HepG2 (cell line): ENCODE results near the gene CPNE8. TPM values are rescaled to one million over a fixed set of nuclear protein-coding genes. Genes with fewer than 3 reads are reported as not detected.

Experiments used
- CCDC6 ChIP-seq: sonication (generic); formaldehyde crosslinking; IDR thresholded peaks from 2 replicates; pipeline ENCODE4 v1.8.1; 2022; ENCODE audit warnings: mild to moderate bottlenecking, missing genetic modification reagents, moderate library complexity
- CEBPG ChIP-seq: IDR thresholded peaks from 2 replicates; pipeline ENCODE4 v1.6.1; 2016
- FOXA1 ChIP-seq, 2 experiments: fragments of 450-650 bp in 1 of 2; sonication (generic) in 1 of 2; formaldehyde crosslinking in 1 of 2; IDR thresholded peaks; 2 replicates each; pipeline versions ENCODE4 v1.4.0 to v1.6.1; 2016 to 2020; ENCODE audit warnings: missing genetic modification reagents in 1 of 2
- FOXA3 ChIP-seq: IDR thresholded peaks from 2 replicates; pipeline ENCODE4 v1.6.1; 2016; ENCODE audit warnings: missing genetic modification reagents, missing compliant biosample characterization
- FOXJ3 ChIP-seq: sonication (generic); formaldehyde crosslinking; IDR thresholded peaks from 2 replicates; pipeline ENCODE4 v1.4.0; 2020; ENCODE audit warnings: missing genetic modification reagents, mild to moderate bottlenecking, borderline replicate concordance
- FOXP1 ChIP-seq, 2 experiments: fragments of 450-650 bp in 1 of 2; IDR thresholded peaks; 2 replicates each; pipeline ENCODE4 v1.6.1; 2017 to 2018; ENCODE audit warnings: antibody characterized with exemption in 1 of 2
- HMG20A ChIP-seq: IDR thresholded peaks from 2 replicates; pipeline ENCODE4 v1.6.1; 2016; ENCODE audit warnings: borderline replicate concordance
- KLF6 ChIP-seq: IDR thresholded peaks from 2 replicates; pipeline ENCODE4 v1.8.0; 2016; ENCODE audit warnings: missing biosample characterization, missing genetic modification reagents
- PITX1 ChIP-seq: sonication (generic); formaldehyde crosslinking; IDR thresholded peaks from 2 replicates; pipeline ENCODE4 v1.5.1; 2020; ENCODE audit warnings: mild to moderate bottlenecking, missing genetic modification reagents
- PRMT3 ChIP-seq: sonication (generic); formaldehyde crosslinking; IDR thresholded peaks from 2 replicates; pipeline ENCODE4 v1.8.1; 2022; ENCODE audit warnings: low read depth, mild to moderate bottlenecking, moderate library complexity, missing genetic modification reagents, borderline replicate concordance
- SALL1 ChIP-seq: sonication (generic); formaldehyde crosslinking; IDR thresholded peaks from 2 replicates; pipeline ENCODE4 v1.8.0; 2022; ENCODE audit warnings: mild to moderate bottlenecking, missing genetic modification reagents
- SAP130 ChIP-seq: IDR thresholded peaks from 2 replicates; pipeline ENCODE4 v1.6.1; 2016; ENCODE audit warnings: low read depth
- SMAD3 ChIP-seq: sonication (generic); formaldehyde crosslinking; IDR thresholded peaks from 2 replicates; pipeline ENCODE4 v1.4.0; 2020; ENCODE audit warnings: missing genetic modification reagents
- SOX5 ChIP-seq: IDR thresholded peaks from 2 replicates; pipeline ENCODE4 v1.6.1; 2016; ENCODE audit warnings: borderline replicate concordance
- ZNF20 ChIP-seq: sonication (generic); formaldehyde crosslinking; IDR thresholded peaks from 2 replicates; pipeline ENCODE4 v1.4.0; 2020; ENCODE audit warnings: mild to moderate bottlenecking, moderate library complexity, missing genetic modification reagents
- ZNF670 ChIP-seq: sonication (generic); formaldehyde crosslinking; IDR thresholded peaks from 2 replicates; pipeline ENCODE4 v1.8.0; 2022; ENCODE audit warnings: mild to moderate bottlenecking, missing genetic modification reagents, borderline replicate concordance
- ZNF878 ChIP-seq: sonication (generic); formaldehyde crosslinking; IDR thresholded peaks from 2 replicates; pipeline ENCODE4 v1.8.1; 2023; ENCODE audit warnings: mild to moderate bottlenecking, missing genetic modification reagents, moderate library complexity
- polyA plus RNA-seq, 8 experiments: library from polyadenylated mRNA; depleted of rRNA in 3 of 8; stranded (reverse) in 7 of 8; unstranded in 1 of 8; fragments of >200 nt; fragmentation: Illumina TruSeq in 4 of 8; extraction: Trizol in 4 of 8; gene quantifications; 2 replicates each; pipeline versions ENCODE4 v1.2.1 to v1.2.3, GENCODE V29; 2011 to 2016; ENCODE audit warnings: low read depth in 4 of 8, missing spikeins in 1 of 8, mixed read lengths in 1 of 8; ENCODE audit not compliant: insufficient read depth in 1 of 8
- total RNA-seq, 5 experiments: library from RNA; depleted of rRNA; stranded (reverse); fragments of >200 nt; fragmentation: Illumina TruSeq; extraction: Trizol; gene quantifications; 2 replicates each; pipeline ENCODE4 v1.2.3, GENCODE V29; 2016; ENCODE audit warnings: low read depth in 1 of 5
- TF ChIP-seq, protein P1 (sequence below): IDR thresholded peaks from 2 replicates; pipeline ENCODE4 v1.6.1; 2016; ENCODE audit warnings: low read depth, missing genetic modification reagents, missing compliant biosample characterization
- TF ChIP-seq, protein P2 (sequence below): IDR thresholded peaks from 2 replicates; pipeline ENCODE4 v1.6.1; 2018; ENCODE audit warnings: missing genetic modification reagents, mild to moderate bottlenecking, missing compliant biosample characterization
- TF ChIP-seq, protein P3 (sequence below): sonication (generic); formaldehyde crosslinking; conservative IDR thresholded peaks from 2 replicates; pipeline ENCODE4 v1.4.0; 2020; ENCODE audit warnings: mild to moderate bottlenecking, missing genetic modification reagents, moderate library complexity

CPNE8 gene
- total and polyA plus RNA-seq, 2 of the 13 experiments (the other 11 are each of a cell fraction or from before 2014, with no cell fraction given): 2.4 to 2.7 TPM

DNA sequence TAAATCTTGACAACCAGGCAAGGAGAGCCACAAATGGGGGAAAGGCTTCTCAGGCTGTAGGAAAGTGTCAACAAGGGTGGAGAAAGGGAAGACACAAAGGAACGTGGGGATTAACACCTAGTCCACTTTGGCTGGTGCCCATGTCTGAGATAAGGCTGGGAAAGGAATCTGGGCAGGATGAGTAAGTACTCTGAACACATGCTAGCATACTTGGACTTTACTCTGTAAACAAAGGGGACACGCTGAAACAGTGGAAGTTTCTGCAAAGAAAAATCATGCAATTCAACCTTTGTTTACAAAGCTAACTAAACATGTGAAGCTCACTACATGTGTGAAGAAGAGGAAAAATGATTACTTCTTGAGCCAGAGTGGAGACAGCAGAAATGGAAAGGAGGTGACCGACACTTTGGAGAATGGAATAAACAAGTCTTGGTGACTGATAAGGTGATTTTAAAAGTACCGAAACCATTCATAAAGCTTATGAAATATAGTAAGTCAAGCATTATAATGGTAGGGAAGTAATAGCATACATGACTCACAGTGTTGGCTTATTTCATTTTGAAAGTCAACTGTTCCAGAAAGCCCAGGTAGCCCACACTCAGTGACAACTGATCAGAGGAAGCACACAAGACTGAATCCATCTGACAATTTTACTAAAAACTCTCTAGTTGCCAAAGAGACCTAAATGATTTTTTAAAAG is 13.2 kb downstream of the CPNE8 start (continued):
- TF ChIP-seq, protein P1, sequence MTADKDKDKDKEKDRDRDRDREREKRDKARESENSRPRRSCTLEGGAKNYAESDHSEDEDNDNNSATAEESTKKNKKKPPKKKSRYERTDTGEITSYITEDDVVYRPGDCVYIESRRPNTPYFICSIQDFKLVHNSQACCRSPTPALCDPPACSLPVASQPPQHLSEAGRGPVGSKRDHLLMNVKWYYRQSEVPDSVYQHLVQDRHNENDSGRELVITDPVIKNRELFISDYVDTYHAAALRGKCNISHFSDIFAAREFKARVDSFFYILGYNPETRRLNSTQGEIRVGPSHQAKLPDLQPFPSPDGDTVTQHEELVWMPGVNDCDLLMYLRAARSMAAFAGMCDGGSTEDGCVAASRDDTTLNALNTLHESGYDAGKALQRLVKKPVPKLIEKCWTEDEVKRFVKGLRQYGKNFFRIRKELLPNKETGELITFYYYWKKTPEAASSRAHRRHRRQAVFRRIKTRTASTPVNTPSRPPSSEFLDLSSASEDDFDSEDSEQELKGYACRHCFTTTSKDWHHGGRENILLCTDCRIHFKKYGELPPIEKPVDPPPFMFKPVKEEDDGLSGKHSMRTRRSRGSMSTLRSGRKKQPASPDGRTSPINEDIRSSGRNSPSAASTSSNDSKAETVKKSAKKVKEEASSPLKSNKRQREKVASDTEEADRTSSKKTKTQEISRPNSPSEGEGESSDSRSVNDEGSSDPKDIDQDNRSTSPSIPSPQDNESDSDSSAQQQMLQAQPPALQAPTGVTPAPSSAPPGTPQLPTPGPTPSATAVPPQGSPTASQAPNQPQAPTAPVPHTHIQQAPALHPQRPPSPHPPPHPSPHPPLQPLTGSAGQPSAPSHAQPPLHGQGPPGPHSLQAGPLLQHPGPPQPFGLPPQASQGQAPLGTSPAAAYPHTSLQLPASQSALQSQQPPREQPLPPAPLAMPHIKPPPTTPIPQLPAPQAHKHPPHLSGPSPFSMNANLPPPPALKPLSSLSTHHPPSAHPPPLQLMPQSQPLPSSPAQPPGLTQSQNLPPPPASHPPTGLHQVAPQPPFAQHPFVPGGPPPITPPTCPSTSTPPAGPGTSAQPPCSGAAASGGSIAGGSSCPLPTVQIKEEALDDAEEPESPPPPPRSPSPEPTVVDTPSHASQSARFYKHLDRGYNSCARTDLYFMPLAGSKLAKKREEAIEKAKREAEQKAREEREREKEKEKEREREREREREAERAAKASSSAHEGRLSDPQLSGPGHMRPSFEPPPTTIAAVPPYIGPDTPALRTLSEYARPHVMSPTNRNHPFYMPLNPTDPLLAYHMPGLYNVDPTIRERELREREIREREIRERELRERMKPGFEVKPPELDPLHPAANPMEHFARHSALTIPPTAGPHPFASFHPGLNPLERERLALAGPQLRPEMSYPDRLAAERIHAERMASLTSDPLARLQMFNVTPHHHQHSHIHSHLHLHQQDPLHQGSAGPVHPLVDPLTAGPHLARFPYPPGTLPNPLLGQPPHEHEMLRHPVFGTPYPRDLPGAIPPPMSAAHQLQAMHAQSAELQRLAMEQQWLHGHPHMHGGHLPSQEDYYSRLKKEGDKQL (CRISPR knock-in tag): peak; percentile 84
- TF ChIP-seq SALL1 (CRISPR knock-in tag) (peak; percentile 92), PITX1 (CRISPR knock-in tag) (peak; percentile 99), KLF6 (peak; percentile 63; the same call in 1 of the 2 replicates), ZNF20 (CRISPR knock-in tag) (no peak), SMAD3 (peak; percentile 60; the same call in 1 of the 2 replicates), SOX5 (CRISPR knock-in tag) (peak; percentile 88; the same call in 1 of the 2 replicates), FOXA1 (IDR thresholded peaks at IDR 0.05) (peak; percentile 97), FOXA1 (CRISPR knock-in tag; IDR thresholded peaks at IDR 0.05) (peak; percentile 98), ZNF670 (CRISPR knock-in tag) (peak; percentile 45; the same call in 1 of the 2 replicates), PRMT3 (CRISPR knock-in tag) (no peak), CCDC6 (0 out of 2 replicates have a peak, but pooled peaks have one; percentile 26), SAP130 (CRISPR knock-in tag) (peak; percentile 65), FOXP1 (IDR thresholded peaks at IDR 0.05) (0 out of 2 replicates have a peak, but pooled peaks have one; percentile 19), FOXP1 (CRISPR knock-in tag; IDR thresholded peaks at IDR 0.05) (peak; percentile 85), ZNF878 (CRISPR knock-in tag) (peak; percentile 53; the same call in 1 of the 2 replicates), CEBPG (CRISPR knock-in tag) (0 out of 2 replicates have a peak, but pooled peaks have one; percentile 57), FOXJ3 (peak; percentile 86; the same call in 1 of the 2 replicates), FOXA3 (CRISPR knock-in tag) (peak; percentile 99), HMG20A (CRISPR knock-in tag) (peak; percentile 97)
- TF ChIP-seq, protein P2, sequence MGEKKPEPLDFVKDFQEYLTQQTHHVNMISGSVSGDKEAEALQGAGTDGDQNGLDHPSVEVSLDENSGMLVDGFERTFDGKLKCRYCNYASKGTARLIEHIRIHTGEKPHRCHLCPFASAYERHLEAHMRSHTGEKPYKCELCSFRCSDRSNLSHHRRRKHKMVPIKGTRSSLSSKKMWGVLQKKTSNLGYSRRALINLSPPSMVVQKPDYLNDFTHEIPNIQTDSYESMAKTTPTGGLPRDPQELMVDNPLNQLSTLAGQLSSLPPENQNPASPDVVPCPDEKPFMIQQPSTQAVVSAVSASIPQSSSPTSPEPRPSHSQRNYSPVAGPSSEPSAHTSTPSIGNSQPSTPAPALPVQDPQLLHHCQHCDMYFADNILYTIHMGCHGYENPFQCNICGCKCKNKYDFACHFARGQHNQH (CRISPR knock-in tag): peak; percentile 57; the same call in 1 of the 2 replicates
- TF ChIP-seq, protein P3, sequence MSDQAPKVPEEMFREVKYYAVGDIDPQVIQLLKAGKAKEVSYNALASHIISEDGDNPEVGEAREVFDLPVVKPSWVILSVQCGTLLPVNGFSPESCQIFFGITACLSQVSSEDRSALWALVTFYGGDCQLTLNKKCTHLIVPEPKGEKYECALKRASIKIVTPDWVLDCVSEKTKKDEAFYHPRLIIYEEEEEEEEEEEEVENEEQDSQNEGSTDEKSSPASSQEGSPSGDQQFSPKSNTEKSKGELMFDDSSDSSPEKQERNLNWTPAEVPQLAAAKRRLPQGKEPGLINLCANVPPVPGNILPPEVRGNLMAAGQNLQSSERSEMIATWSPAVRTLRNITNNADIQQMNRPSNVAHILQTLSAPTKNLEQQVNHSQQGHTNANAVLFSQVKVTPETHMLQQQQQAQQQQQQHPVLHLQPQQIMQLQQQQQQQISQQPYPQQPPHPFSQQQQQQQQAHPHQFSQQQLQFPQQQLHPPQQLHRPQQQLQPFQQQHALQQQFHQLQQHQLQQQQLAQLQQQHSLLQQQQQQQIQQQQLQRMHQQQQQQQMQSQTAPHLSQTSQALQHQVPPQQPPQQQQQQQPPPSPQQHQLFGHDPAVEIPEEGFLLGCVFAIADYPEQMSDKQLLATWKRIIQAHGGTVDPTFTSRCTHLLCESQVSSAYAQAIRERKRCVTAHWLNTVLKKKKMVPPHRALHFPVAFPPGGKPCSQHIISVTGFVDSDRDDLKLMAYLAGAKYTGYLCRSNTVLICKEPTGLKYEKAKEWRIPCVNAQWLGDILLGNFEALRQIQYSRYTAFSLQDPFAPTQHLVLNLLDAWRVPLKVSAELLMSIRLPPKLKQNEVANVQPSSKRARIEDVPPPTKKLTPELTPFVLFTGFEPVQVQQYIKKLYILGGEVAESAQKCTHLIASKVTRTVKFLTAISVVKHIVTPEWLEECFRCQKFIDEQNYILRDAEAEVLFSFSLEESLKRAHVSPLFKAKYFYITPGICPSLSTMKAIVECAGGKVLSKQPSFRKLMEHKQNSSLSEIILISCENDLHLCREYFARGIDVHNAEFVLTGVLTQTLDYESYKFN: peak; percentile 83
